Subcutaneous adipose tissue (tissue), 4 donors: Measurements from ENCODE around the gene PMVK. TPM values are rescaled to one million over a fixed set of nuclear protein-coding genes. Genes with fewer than 3 reads are reported as not detected.

ENCODE experiments used
- total RNA-seq, 4 donors: library from RNA; depleted of rRNA; stranded (reverse); fragments of >200 nt; gene quantifications; one replicate each; pipeline ENCODE4 v1.1.0, GENCODE V29; 2016
- TF ChIP-seq, protein P1 (sequence below): fragments of 450-650 bp; IDR thresholded peaks from one replicate; pipeline ENCODE4 v1.5.1; 2016; ENCODE audit warnings: low read depth, mild to moderate bottlenecking, control low read depth, antibody characterized with exemption, moderate library complexity

The PMVK gene
- total RNA-seq, 4 donors from 2014 or later = 11.6 to 22.4 (median 14.4) TPM

DNA sequence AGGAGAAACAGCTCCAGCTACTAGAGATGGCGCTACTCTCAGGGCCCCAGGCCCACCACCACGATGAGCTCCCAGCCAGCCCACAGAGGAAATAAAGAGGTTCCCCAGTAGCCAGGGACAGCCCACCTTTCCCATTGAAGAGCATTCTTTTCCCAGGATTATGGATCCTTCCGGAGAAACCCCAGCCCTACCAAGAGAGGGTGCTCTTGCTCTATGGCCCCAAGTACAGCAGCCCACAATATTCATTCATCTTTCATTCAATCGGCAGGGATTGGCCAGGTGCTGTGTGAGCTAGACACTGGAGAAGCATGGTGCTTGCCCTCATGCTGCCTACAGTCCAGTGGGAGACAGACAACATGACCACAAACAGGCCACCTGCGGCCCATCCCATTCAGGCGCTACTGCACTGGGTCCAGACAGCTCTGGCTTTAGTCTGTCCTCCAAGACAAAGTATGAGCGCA, 29.9 kb downstream of the PMVK start:
- TF ChIP-seq, protein P1, sequence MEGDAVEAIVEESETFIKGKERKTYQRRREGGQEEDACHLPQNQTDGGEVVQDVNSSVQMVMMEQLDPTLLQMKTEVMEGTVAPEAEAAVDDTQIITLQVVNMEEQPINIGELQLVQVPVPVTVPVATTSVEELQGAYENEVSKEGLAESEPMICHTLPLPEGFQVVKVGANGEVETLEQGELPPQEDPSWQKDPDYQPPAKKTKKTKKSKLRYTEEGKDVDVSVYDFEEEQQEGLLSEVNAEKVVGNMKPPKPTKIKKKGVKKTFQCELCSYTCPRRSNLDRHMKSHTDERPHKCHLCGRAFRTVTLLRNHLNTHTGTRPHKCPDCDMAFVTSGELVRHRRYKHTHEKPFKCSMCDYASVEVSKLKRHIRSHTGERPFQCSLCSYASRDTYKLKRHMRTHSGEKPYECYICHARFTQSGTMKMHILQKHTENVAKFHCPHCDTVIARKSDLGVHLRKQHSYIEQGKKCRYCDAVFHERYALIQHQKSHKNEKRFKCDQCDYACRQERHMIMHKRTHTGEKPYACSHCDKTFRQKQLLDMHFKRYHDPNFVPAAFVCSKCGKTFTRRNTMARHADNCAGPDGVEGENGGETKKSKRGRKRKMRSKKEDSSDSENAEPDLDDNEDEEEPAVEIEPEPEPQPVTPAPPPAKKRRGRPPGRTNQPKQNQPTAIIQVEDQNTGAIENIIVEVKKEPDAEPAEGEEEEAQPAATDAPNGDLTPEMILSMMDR = no peak

DNA sequence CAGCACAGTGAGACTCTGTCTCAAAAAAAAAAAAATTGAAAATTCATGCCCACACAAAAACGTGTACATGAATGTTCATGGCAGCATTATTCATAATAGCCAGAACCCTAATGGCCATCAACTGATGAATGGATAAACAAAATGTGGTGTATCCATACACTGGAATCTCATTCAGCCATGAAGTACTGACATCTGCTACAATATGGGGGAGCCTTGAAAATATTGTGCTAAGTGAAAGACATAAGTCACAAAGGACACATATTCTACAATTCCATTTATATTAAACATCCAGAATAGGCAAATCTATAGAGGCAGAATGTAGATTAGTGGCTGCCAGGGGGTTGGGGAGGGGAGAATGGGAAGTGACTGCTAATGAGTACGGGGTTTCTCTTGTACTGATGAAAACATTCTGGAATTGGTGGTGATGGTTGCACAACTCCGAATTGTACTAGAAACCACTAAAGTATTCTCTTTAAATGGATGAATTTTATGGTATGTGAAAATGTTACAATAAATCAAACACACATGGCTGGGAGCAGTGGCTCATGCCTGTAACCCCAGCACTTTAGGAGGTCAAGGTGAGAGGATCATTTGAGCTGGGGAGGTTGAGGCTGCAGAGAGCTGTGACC, 33.5 kb downstream of the PMVK start:
- TF ChIP-seq, protein P1 = no peak

DNA sequence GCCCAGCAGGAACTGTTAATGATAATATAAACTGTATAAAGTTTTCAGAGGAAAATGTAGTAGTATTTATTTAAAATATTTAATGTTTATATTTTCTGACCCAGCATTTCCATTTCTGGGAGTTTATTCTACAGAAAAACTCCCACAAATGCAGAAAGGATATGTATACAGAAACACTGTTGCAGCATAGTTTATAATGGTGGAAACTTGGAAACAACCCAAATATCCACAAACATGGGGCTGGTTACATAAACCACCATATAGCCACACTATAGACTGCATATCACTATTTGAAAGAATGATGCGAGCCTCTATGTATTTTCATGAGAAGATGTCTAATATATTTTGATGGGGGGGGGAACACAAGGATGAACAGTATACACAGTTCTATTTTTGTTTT, 34.9 kb downstream of the PMVK start:
- TF ChIP-seq, protein P1 = no peak

DNA sequence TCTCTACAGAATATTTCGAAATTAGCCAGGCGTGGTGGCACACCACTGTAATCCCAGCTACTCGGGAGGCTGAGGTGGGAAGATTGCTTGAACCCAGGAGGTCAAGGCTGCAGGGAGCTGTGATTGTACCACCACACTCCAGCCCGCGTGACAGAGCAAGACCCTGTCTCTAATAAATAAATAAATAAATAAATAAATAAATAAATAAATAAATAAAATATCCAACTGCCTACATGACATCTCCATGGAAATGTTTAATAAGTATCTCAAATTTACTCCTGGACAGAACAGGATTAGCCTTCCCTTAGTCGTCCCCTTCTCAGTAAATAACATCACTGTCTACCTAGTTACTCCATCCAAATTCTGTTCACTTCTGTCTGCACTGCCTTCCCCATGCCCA, 37.5 kb downstream of the PMVK start:
- TF ChIP-seq, protein P1 = no peak

DNA sequence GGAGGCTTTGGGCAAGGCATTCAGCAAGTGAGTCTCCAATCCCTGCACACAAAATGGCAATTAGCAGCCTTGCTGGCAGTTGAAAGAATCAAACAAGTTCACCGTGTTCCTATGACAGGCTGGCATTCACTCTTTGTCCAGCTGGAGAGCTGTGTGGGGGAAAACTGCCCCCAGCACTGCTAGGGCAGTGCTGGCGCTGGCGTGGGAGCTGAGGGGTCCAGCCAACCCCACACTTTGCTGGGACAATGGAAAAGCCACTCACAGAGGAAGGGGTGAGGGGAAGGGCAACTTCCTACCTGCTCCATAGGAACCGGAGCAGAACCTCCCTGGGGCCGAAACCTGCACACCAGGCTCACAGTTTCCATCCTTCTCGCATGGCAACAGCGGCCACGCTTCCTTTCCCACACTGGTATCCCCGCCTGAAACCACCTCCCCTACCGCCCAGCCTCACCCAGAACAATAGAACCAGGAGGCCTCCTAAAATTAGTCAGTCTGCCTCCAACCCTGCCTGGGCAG, 39.7 kb downstream of the PMVK start:
- TF ChIP-seq, protein P1 = no peak

DNA sequence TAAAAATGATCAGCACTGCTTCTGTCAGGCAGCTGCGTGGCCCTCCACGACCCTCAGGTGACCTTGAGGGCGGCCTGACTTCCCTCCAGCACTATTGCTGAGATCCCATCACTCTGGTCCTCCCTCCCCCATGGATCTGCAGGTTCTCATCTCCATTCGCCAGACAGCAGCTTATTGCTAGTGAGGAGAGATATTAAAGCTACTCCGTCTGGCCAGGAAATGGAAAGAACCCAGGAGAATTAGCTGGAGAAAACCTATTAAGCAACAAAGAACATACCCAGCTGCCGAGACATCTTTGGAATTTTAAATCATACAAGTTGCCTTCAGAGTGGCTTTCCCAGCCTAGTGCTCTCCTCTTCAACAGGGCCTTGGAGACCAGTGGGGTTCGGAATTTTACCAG, 40.7 kb downstream of the PMVK start:
- TF ChIP-seq, protein P1 = no peak

DNA sequence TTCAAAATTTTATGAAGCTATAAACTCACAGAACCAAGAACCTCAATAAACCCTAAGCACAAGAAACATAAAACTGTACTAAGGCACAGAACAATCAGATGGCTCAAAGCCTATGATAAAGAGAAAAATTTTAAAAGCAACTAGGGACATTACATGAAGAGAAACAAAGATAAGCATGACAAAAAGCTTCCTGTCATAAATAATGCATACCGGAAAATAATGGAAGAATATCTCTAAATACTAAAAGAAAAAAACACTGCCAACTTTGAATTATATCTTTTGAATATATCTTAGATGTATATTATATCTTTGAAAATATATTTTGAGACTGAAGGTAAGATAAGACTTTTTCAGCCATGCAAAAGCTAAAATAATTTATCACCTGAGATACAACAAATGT, 45.1 kb downstream of the PMVK start:
- TF ChIP-seq, protein P1 = no peak
